GM18870 (cell line): ENCODE measurements around the gene SUN1.
"Not testable (repeated sequence)": the region's sequence is repeated elsewhere in the genome, so short reads cannot be mapped to it uniquely, and the experiment has no call there.

ENCODE experiments used
- ATAC-seq: cut with Tn5 transposase; IDR thresholded peaks from one replicate; pipeline ENCODE4 v1.9.1; 2021; ENCODE audit warnings: moderate library complexity; ENCODE audit not compliant: unreplicated experiment

The SUN1 gene

GRCh38 chr7:803796-804195 is 28.5 kb upstream of the SUN1 start:
- ATAC-seq = not testable (repeated sequence)

GRCh38 chr7:805261-805660 is 27.0 kb upstream of the SUN1 start:
- ATAC-seq = no peak

- ATAC-seq = no peak
Observed at GRCh38 chr7:815284-816216, 16.7 kb upstream of the SUN1 start.

- no peak for ATAC-seq
Observed at GRCh38 chr7:816300-816750, 16.0 kb upstream of the SUN1 start.

GRCh38 chr7:816751-817671 is 15.3 kb upstream of the SUN1 start:
- ATAC-seq = no peak

- no peak for ATAC-seq
Observed at GRCh38 chr7:818031-818699, 14.1 kb upstream of the SUN1 start.

- ATAC-seq = no peak
Observed at GRCh38 chr7:820341-820740, 11.9 kb upstream of the SUN1 start.

- no peak for ATAC-seq
Observed at GRCh38 chr7:821688-822087, 10.6 kb upstream of the SUN1 start.

GRCh38 chr7:822692-823276 is 9.5 kb upstream of the SUN1 start:
- ATAC-seq = no peak

- ATAC-seq = no peak
Observed at GRCh38 chr7:823649-824048, 8.6 kb upstream of the SUN1 start.

GRCh38 chr7:824081-824480 is 8.2 kb upstream of the SUN1 start:
- no peak for ATAC-seq

- no peak for ATAC-seq
Observed at GRCh38 chr7:824664-825063, 7.6 kb upstream of the SUN1 start.

- ATAC-seq = no peak
Observed at GRCh38 chr7:825386-825785, 6.9 kb upstream of the SUN1 start.

GRCh38 chr7:826230-826917 is 5.9 kb upstream of the SUN1 start:
- no peak for ATAC-seq

- ATAC-seq = no peak
Observed at GRCh38 chr7:828793-829561, 3.3 kb upstream of the SUN1 start.

- ATAC-seq = no peak
Observed at GRCh38 chr7:830069-830468, 2.2 kb upstream of the SUN1 start.

- ATAC-seq = peak; percentile 67
Observed at GRCh38 chr7:831596-832166, 595 bp upstream of the SUN1 start.

- ATAC-seq = no peak
Observed at GRCh38 chr7:832968-833424, 720 bp downstream of the SUN1 start.
